Measurements from ENCODE around the gene GXYLT1.
A peak's percentile ranks its signal among the peaks of the same experiment; 100 is the strongest.

GXYLT1 gene

DNA sequence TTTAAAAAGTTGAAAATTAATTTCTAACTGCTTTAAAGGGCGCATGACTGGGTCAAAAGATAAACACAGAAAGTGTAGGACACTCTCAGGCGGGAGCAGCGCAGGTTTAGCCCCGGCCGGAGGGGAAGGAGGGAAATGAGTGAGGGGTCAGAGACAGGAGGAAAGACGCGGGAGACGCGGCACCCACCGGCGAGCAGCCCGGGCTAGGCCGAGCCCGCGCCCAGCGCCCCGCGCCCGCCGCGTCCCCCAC lies 591 bp downstream of the GXYLT1 start:
- WGBS, 2 experiments (ENCODE audit: insufficient coverage in 2 of 2): 0% methylated on average over 4 to 14 of the region's 21 CpGs
- Histone ChIP-seq H3K9me3 (ENCODE audit: control insufficient read depth, low read length) (no peaks in the 10 kb centered on the region), H3K36me3 (ENCODE audit: control insufficient read depth, insufficient read depth, low read length) (no peaks in the 10 kb centered on the region), H3K4me3 (ENCODE audit: extremely low read depth, insufficient read depth, low read length, poor library complexity, severe bottlenecking) (peak overlapping the region; percentile 56), H3K27ac (ENCODE audit: low read depth, low read length, severe bottlenecking) (peak overlapping the region; percentile 71), H3K4me1 (ENCODE audit: control insufficient read depth, insufficient read depth, low read length, poor library complexity, severe bottlenecking) (no peaks in the 10 kb centered on the region)

DNA sequence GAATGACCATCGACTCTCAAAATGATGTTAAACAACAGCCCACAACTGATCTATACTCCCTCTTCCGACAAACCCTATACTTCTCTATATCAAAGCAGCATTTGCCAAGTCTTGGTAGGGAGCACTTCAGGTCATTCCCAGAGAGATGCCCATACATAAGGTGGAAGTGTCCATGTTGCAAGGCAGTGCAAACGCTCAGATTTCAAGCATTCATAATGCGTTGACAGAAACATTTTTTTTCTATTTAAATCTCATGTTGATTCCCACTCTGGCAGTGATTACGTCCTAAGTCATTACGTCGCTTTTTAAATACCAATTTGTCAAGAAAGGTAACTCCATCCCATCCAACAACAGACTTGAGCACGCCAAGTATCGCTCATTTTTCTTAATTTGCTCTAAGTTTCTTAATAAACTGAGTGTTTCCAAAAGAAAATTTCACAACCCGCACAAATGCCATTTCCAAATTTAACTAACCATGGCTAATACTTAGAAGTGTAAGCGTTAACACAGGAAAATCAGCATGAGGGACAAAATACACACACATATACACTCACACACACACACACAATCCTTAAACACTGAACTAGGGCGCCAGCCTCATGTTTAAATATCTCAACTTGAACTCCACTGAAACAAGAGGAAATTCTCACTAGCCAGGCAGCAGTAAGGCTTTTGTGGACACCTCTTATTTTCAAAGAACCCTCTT lies 1.1 kb downstream of the GXYLT1 start:
- Histone ChIP-seq H3K36me3 (ENCODE audit: control insufficient read depth, insufficient read depth, low read length) (no peaks in the 10 kb centered on the region), H3K27ac (ENCODE audit: low read depth, low read length, severe bottlenecking) (peak overlapping the region; percentile 71), H3K9me3 (ENCODE audit: control insufficient read depth, low read length) (no peaks in the 10 kb centered on the region), H3K4me1 (ENCODE audit: control insufficient read depth, insufficient read depth, low read length, poor library complexity, severe bottlenecking) (no peaks in the 10 kb centered on the region), H3K4me3 (ENCODE audit: extremely low read depth, insufficient read depth, low read length, poor library complexity, severe bottlenecking) (peak overlapping the region; percentile 56)
- WGBS, 2 experiments (ENCODE audit: insufficient coverage in 2 of 2): 13 to 25% methylated on average over 6 to 11 of the region's 12 CpGs

DNA sequence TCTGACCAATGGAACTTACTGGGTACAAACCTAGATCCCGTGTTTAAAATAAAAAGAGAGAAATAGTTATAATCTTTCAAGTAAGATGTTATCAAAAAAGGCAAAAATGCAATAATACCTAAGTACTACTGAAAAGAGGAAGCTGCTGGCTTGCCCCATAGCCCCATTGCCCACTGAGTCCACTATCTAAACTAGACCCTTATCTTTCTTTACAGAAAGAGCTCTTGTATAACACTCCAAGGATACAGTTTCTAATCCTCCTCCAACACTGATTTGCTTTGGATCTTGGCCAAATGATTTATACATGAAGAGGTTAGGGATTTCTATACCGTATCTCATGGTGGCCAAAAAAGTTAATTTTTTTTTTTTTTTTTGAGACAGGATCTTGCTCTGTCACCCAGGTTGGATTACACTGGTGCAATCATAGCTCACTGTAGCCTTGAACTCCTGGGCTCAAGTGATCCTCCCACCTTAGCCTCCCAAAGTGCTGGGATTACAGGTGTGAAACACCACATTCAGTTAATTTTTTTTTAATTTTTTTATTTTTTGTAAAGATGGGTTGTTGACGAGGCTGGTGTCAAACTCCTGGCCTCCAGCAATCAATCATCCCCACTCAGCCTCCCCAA lies 2.6 kb downstream of the GXYLT1 start:
- Histone ChIP-seq H3K4me3 (ENCODE audit: extremely low read depth, insufficient read depth, low read length, poor library complexity, severe bottlenecking) (no peak overlapping the region), H3K4me1 (ENCODE audit: control insufficient read depth, insufficient read depth, low read length, poor library complexity, severe bottlenecking) (no peaks in the 10 kb centered on the region), H3K27ac (ENCODE audit: low read depth, low read length, severe bottlenecking) (no peak overlapping the region), H3K36me3 (ENCODE audit: control insufficient read depth, insufficient read depth, low read length) (no peaks in the 10 kb centered on the region), H3K9me3 (ENCODE audit: control insufficient read depth, low read length) (no peaks in the 10 kb centered on the region)
- 100% methylated on average over 1 of the region's 3 CpGs; no CpG with 5 or more reads in 1 of the 2 experiments for whole genome bisulfite sequencing, 2 experiments (ENCODE audit: insufficient coverage in 2 of 2)

DNA sequence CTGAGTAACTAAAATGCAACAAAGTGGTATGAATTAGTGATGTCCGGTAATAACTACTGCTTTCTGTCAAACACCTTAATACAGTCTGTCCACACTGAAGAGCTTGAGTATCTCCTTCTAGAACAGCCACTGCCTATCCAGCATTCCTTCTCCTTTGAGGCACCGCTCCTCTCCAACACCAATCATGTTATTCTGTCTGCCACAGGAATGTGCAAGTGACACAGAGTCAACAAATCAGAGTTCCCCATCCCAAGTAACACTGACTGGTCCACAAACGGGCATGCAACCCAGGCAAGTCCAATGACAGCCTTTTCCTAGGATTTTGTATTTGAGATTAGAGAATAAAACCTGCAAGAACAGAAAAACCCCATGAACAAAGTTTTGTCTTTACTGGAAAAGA lies 3.8 kb downstream of the GXYLT1 start:
- no peaks in the 10 kb centered on the region for H3K9me3 ChIP-seq (ENCODE audit: control insufficient read depth, low read length)
- 100% methylated on average over 1 of the region's 3 CpGs; no CpG with 5 or more reads in 1 of the 2 experiments for WGBS, 2 experiments (ENCODE audit: insufficient coverage in 2 of 2)
- no peak overlapping the region for H3K27ac ChIP-seq (ENCODE audit: low read depth, low read length, severe bottlenecking)
- H3K4me3 ChIP-seq (ENCODE audit: extremely low read depth, insufficient read depth, low read length, poor library complexity, severe bottlenecking): no peak overlapping the region
- H3K36me3 ChIP-seq (ENCODE audit: control insufficient read depth, insufficient read depth, low read length): no peaks in the 10 kb centered on the region
- H3K4me1 ChIP-seq (ENCODE audit: control insufficient read depth, insufficient read depth, low read length, poor library complexity, severe bottlenecking): no peaks in the 10 kb centered on the region

DNA sequence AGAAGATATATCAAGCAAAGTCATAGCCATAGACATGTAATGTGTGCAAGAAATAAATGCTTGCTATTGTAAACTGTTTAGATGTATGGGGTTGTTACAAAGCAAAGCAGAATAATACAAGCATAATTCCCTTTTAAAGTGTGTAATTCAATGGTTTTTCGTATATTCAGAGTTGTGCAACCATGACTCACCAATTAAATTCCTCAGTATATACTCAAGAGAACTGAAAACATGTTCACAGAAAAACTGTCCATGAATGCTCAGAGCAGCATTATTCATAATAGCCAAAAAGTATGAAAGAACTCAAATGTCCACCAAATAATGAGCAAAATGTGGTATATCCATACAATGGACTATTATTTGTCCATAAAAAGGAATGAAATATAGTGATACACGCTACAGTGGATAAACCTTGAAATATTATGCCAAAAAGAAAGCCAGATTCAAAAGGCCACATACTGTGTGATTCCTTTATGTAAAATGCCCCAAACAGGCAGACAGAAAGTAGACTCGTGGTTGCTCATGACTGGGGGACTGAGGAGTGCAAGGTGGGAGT lies 9.3 kb downstream of the GXYLT1 start:
- H3K4me1 ChIP-seq (ENCODE audit: control insufficient read depth, insufficient read depth, low read length, poor library complexity, severe bottlenecking): peaks cover 9% of the 10 kb centered on the region
- H3K9me3 ChIP-seq (ENCODE audit: control insufficient read depth, low read length): no peaks in the 10 kb centered on the region
- H3K36me3 ChIP-seq (ENCODE audit: control insufficient read depth, insufficient read depth, low read length): no peaks in the 10 kb centered on the region
- 90 to 100% methylated on average over 2 to 3 of the region's 3 CpGs for WGBS, 2 experiments (ENCODE audit: insufficient coverage in 2 of 2)
- no peak overlapping the region for H3K4me3 ChIP-seq (ENCODE audit: extremely low read depth, insufficient read depth, low read length, poor library complexity, severe bottlenecking)
- no peak overlapping the region for H3K27ac ChIP-seq (ENCODE audit: low read depth, low read length, severe bottlenecking)

DNA sequence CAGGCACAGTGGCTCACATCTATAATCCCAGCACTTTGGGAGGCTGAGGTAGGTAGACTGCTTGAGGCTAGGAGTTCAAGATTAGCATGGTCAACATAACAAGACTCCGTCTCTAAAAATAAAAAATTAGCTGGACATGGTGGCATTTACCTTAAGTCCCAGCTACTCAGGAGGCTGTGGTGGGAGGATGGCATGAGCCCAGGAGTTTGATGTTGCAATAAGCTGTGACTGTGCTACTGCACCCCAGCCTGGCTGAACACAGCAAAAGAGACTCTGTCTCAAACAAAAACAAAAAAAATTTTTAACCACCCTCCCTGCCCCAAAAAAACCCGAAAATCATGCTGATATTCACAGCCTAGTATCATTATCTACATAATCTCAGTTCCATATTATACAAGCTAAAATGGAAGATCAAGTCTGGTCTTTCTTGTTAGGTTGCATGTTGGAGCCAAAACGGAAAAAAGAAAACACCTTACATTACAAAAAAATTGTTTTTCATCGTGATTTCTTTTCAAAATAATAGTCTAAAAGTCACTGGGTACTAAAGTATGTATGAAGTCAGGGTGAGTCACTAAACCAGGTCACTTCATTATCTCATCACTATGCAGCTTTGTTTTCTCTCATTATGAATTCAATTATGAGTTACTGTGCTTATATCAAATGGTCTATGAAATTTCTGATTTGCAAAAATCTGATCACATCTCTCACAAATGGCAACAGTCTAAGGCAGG lies 13.8 kb downstream of the GXYLT1 start:
- WGBS, 2 experiments (ENCODE audit: insufficient coverage in 2 of 2): 100% methylated on average over 1 of the region's 4 CpGs; no CpG with 5 or more reads in 1 of the 2 experiments
- Histone ChIP-seq H3K27ac (ENCODE audit: low read depth, low read length, severe bottlenecking) (no peak overlapping the region), H3K36me3 (ENCODE audit: control insufficient read depth, insufficient read depth, low read length) (no peaks in the 10 kb centered on the region), H3K4me3 (ENCODE audit: extremely low read depth, insufficient read depth, low read length, poor library complexity, severe bottlenecking) (no peak overlapping the region), H3K4me1 (ENCODE audit: control insufficient read depth, insufficient read depth, low read length, poor library complexity, severe bottlenecking) (peaks cover 16% of the 10 kb centered on the region), H3K9me3 (ENCODE audit: control insufficient read depth, low read length) (no peaks in the 10 kb centered on the region)

DNA sequence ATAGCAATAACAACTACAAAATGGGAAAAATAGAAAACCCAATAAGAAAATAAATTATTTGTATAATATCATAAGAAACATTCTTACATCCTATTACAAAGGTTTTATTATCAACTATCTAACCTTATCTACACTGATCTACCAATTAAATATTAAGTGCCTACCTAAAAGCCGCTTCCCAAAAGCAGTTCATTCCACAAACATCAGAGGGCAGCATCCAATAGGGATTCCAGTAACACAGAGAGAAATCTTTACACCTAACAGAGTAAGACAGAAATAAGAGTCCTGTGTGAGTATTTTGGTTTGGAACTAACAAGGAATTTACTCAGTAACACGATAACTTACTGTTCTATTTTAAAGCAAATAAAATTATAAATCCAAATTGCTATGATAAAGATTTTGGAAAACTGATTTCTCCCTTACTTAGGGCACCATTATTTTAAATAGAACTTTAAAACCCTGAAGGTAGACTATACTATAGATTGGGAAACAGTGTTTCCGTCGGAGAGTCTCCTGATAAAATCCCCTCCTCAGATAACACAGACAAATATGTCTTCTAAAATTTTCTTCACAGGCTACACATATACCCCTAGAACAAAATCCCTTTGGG lies 15.0 kb downstream of the GXYLT1 start:
- peaks cover 27% of the 10 kb centered on the region for H3K4me1 ChIP-seq (ENCODE audit: control insufficient read depth, insufficient read depth, low read length, poor library complexity, severe bottlenecking)
- H3K4me3 ChIP-seq (ENCODE audit: extremely low read depth, insufficient read depth, low read length, poor library complexity, severe bottlenecking): no peak overlapping the region
- no CpG with 5 or more reads among the region's 4 CpGs for WGBS, 2 experiments (ENCODE audit: insufficient coverage in 2 of 2)
- no peaks in the 10 kb centered on the region for H3K36me3 ChIP-seq (ENCODE audit: control insufficient read depth, insufficient read depth, low read length)
- no peak overlapping the region for H3K27ac ChIP-seq (ENCODE audit: low read depth, low read length, severe bottlenecking)
- no peaks in the 10 kb centered on the region for H3K9me3 ChIP-seq (ENCODE audit: control insufficient read depth, low read length)

DNA sequence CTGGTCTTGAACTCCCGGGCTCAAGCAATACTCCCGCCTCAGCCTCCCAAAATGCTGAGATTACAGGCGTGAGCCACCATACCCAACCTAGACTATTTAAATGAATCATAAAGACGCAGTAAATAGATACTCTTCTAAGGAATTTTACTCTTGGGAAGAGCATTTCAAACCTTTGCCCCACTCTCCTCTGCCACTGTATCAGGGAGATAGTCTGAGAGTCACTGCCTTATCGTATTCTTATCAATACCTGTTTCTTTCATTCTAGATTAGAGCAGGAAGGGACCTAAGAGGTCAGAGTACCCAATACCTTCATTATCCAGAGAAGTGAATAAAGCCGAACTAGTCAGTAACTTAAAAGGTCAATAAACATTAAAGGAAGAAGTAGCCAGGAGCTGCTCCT lies 15.8 kb downstream of the GXYLT1 start:
- H3K27ac ChIP-seq (ENCODE audit: low read depth, low read length, severe bottlenecking): no peak overlapping the region
- no peaks in the 10 kb centered on the region for H3K9me3 ChIP-seq (ENCODE audit: control insufficient read depth, low read length)
- no peak overlapping the region for H3K4me3 ChIP-seq (ENCODE audit: extremely low read depth, insufficient read depth, low read length, poor library complexity, severe bottlenecking)
- WGBS, 2 experiments (ENCODE audit: insufficient coverage in 2 of 2): 88 to 100% methylated on average over 3 to 4 of the region's 6 CpGs
- peaks cover 31% of the 10 kb centered on the region for H3K4me1 ChIP-seq (ENCODE audit: control insufficient read depth, insufficient read depth, low read length, poor library complexity, severe bottlenecking)
- no peaks in the 10 kb centered on the region for H3K36me3 ChIP-seq (ENCODE audit: control insufficient read depth, insufficient read depth, low read length)

DNA sequence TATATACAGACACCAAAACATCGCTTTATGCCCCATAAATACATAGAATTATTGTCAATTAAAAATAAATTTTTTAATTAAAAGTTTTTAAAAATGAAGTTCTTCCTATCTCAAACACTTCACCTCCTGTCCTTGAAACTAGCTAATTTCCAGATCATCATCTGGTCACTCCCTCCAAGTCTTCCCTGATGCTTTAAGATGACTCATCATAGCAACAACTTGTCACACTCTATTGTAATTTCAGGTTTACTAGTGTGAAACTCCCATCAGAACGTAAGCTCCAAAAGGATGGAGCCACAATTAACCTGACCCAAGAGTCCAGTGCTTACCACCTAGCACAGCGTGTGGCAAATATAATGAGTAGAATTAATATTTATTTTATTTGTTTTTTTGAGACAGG lies 16.3 kb downstream of the GXYLT1 start:
- Histone ChIP-seq H3K9me3 (ENCODE audit: control insufficient read depth, low read length) (no peaks in the 10 kb centered on the region), H3K36me3 (ENCODE audit: control insufficient read depth, insufficient read depth, low read length) (no peaks in the 10 kb centered on the region), H3K27ac (ENCODE audit: low read depth, low read length, severe bottlenecking) (no peak overlapping the region), H3K4me1 (ENCODE audit: control insufficient read depth, insufficient read depth, low read length, poor library complexity, severe bottlenecking) (peaks cover 31% of the 10 kb centered on the region), H3K4me3 (ENCODE audit: extremely low read depth, insufficient read depth, low read length, poor library complexity, severe bottlenecking) (no peak overlapping the region)
- 100% methylated on average over 1 of the region's 3 CpGs; no CpG with 5 or more reads in 1 of the 2 experiments for WGBS, 2 experiments (ENCODE audit: insufficient coverage in 2 of 2)

DNA sequence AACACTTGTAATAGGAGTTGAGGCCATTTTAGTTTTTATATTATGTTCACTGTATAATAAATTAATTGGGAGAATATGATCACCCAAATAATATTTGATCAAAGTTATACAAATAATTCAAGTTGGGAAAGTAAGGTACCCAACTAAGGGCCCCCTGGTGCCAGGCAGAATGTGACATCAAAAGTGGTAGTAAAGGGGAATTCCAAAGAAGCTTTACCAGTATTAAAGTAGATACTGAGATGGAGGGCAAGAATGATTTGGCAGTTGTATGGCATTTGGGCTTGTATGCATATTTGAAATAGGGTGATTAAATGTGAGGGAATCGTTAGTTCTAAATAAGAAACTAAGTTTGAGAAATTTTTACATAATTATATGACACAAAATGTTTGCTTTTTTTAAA lies 17.7 kb downstream of the GXYLT1 start:
- peaks cover 31% of the 10 kb centered on the region for H3K4me1 ChIP-seq (ENCODE audit: control insufficient read depth, insufficient read depth, low read length, poor library complexity, severe bottlenecking)
- no CpG with 5 or more reads among the region's 1 CpG for WGBS, 2 experiments (ENCODE audit: insufficient coverage in 2 of 2)
- no peaks in the 10 kb centered on the region for H3K36me3 ChIP-seq (ENCODE audit: control insufficient read depth, insufficient read depth, low read length)
- no peak overlapping the region for H3K4me3 ChIP-seq (ENCODE audit: extremely low read depth, insufficient read depth, low read length, poor library complexity, severe bottlenecking)
- H3K9me3 ChIP-seq (ENCODE audit: control insufficient read depth, low read length): no peaks in the 10 kb centered on the region
- H3K27ac ChIP-seq (ENCODE audit: low read depth, low read length, severe bottlenecking): no peak overlapping the region

All from mesodermal cell (in vitro differentiated cells).